Stimulated activated CD4-positive, alpha-beta T cell treated with anti-CD3 and anti-CD28 coated beads, Interleukin-2, amount 100 ng/mL, for 4 hours (primary cell): ENCODE data around the gene RAB11A.
A peak's percentile ranks its signal among the peaks of the same experiment; 100 is the strongest.

Experiments
- DNase-seq: peaks from one replicate; pipeline ENCODE4 v3.0.0-alpha.2; 2020; ENCODE audit warnings: low read depth

RAB11A gene

GRCh38 chr15:65887565-65887964 lies 18.3 kb downstream of the RAB11A start:
- DNase-seq = no peak

GRCh38 chr15:65888981-65889380 lies 19.7 kb downstream of the RAB11A start:
- DNase-seq = no peak

- no peak for DNase-seq
These were observed 23.8 kb downstream of the RAB11A start for GRCh38 chr15:65893060-65893459.

GRCh38 chr15:65896236-65896635 lies 26.9 kb downstream of the RAB11A start:
- DNase-seq = no peak

- no peak for DNase-seq
These were observed 31.2 kb downstream of the RAB11A start for GRCh38 chr15:65900488-65900887.

- DNase-seq = no peak
These were observed 32.0 kb downstream of the RAB11A start for GRCh38 chr15:65901336-65901735.

- no peak for DNase-seq
These were observed 32.5 kb downstream of the RAB11A start for GRCh38 chr15:65901836-65902235.

GRCh38 chr15:65902373-65902772 lies 33.1 kb downstream of the RAB11A start:
- no peak for DNase-seq

- no peak for DNase-seq
These were observed 34.2 kb downstream of the RAB11A start for GRCh38 chr15:65903296-65904073.

GRCh38 chr15:65904301-65904700 lies 35.0 kb downstream of the RAB11A start:
- DNase-seq = no peak

- no peak for DNase-seq
These were observed 37.1 kb downstream of the RAB11A start for GRCh38 chr15:65906396-65906795.

GRCh38 chr15:65907661-65908060 lies 38.4 kb downstream of the RAB11A start:
- no peak for DNase-seq

GRCh38 chr15:65908876-65909275 lies 39.6 kb downstream of the RAB11A start:
- no peak for DNase-seq

- no peak for DNase-seq
These were observed 40.5 kb downstream of the RAB11A start for GRCh38 chr15:65909831-65910230.

- no peak for DNase-seq
These were observed 41.0 kb downstream of the RAB11A start for GRCh38 chr15:65910341-65910740.

- DNase-seq = no peak
These were observed 42.9 kb downstream of the RAB11A start for GRCh38 chr15:65912235-65912634.

GRCh38 chr15:65913631-65914199 lies 44.4 kb downstream of the RAB11A start:
- DNase-seq = no peak

- no peak for DNase-seq
These were observed 45.1 kb downstream of the RAB11A start for GRCh38 chr15:65914386-65914785.

- no peak for DNase-seq
These were observed 46.0 kb downstream of the RAB11A start for GRCh38 chr15:65914981-65915925.

- no peak for DNase-seq
These were observed 46.9 kb downstream of the RAB11A start for GRCh38 chr15:65916041-65916663.

- DNase-seq = peak; percentile 5
These were observed 47.5 kb downstream of the RAB11A start for GRCh38 chr15:65916664-65917406.

- no peak for DNase-seq
These were observed 48.1 kb downstream of the RAB11A start for GRCh38 chr15:65917407-65917756.
